Panc1 (cell line): Measurements from ENCODE around the gene GLIS1.

Experiments
- CTCF ChIP-seq: fragments of 450-650 bp; IDR thresholded peaks from 2 replicates; pipeline ENCODE4 v1.5.1; 2017; ENCODE audit warnings: mild to moderate bottlenecking
- REST ChIP-seq, 2 experiments: IDR thresholded peaks; 2 replicates each; pipeline ENCODE4 v1.6.1; 2011 to 2012; ENCODE audit warnings: low read depth in 2 of 2, control low read depth in 1 of 2, low read length in 1 of 2, mild to moderate bottlenecking in 1 of 2, moderate library complexity in 1 of 2; ENCODE audit not compliant: insufficient read depth in 1 of 2
- TCF7L2 ChIP-seq: IDR thresholded peaks from 2 replicates; pipeline ENCODE4 v1.6.1; 2011; ENCODE audit warnings: mild to moderate bottlenecking, low read depth, low read length, inconsistent platforms

- TF ChIP-seq CTCF = no peak
- no peak for TF ChIP-seq TCF7L2
- TF ChIP-seq REST (IDR thresholded peaks at IDR 0.05; ENCODE audit: insufficient read depth in 1 of 2, low read depth in 2 of 2, low read length in 1 of 2) = no peak
Measured at GRCh38 chr1:53518775-53519174, 220.2 kb downstream of the GLIS1 start.
